Occipital lobe (tissue), 1 donor: ENCODE results near the gene MDM1. TPM values are rescaled to one million over a fixed set of nuclear protein-coding genes. Genes with fewer than 3 reads are reported as not detected.

ENCODE experiments used
- total RNA-seq: library from RNA; depleted of rRNA; stranded (reverse); fragments of >200 nt; gene quantifications from one replicate; pipeline ENCODE4 v1.2.3, GENCODE V29; 2014

The MDM1 gene
- total RNA-seq, 1 donor from 2014 or later: 29.8 TPM

Other genes starting within 250 kb of the MDM1 start
- gene IFNG, start 172.6 kb downstream of the MDM1 start, total RNA-seq: not detected
- not detected for gene IL26, start 106.6 kb downstream of the MDM1 start, total RNA-seq
- gene IL22, start 78.8 kb downstream of the MDM1 start, total RNA-seq: not detected